Naive B cell (primary cell): ENCODE data around the gene TMUB2. TPM values are rescaled to one million over a fixed set of nuclear protein-coding genes. Genes with fewer than 3 reads are reported as not detected.

Experiments used
- ATAC-seq, 2 donors: fragments of 150-1000 bp; cut with Tn5 transposase; 2 replicates each; pipeline ENCODE4 v1.10.0; 2021; ENCODE audit warnings: low read depth in 2 of 2, mild to moderate bottlenecking in 2 of 2, moderate library complexity in 2 of 2
- DNase-seq: peaks from one replicate; pipeline ENCODE4 v3.0.0; 2022
- H3K27ac Mint-ChIP-seq, 6 donors: one replicate each; pipeline ENCODE4 v1.8.0; 2020 to 2022; ENCODE audit warnings: mild to moderate bottlenecking in 6 of 6, mixed read lengths in 6 of 6, moderate library complexity in 5 of 6, inconsistent platforms in 2 of 6
- H3K27me3 Mint-ChIP-seq, 3 donors: one replicate each; pipeline ENCODE4 v1.8.0; 2021 to 2022; ENCODE audit warnings: mixed read lengths in 3 of 3, mild to moderate bottlenecking in 1 of 3
- H3K36me3 Mint-ChIP-seq, 2 donors: one replicate each; pipeline ENCODE4 v1.8.0; 2020 to 2022; ENCODE audit warnings: mixed read lengths in 2 of 2, inconsistent platforms in 1 of 2, mild to moderate bottlenecking in 1 of 2
- H3K4me1 Mint-ChIP-seq, 3 donors: one replicate each; pipeline ENCODE4 v1.8.0; 2020 to 2022; ENCODE audit warnings: mixed read lengths in 3 of 3, inconsistent platforms in 1 of 3, mild to moderate bottlenecking in 1 of 3, moderate library complexity in 1 of 3
- H3K4me3 Mint-ChIP-seq, 8 donors: one replicate each; pipeline ENCODE4 v1.8.0; 2020 to 2022; ENCODE audit warnings: mild to moderate bottlenecking in 8 of 8, mixed read lengths in 8 of 8, moderate library complexity in 8 of 8, inconsistent platforms in 2 of 8
- H3K9me3 Mint-ChIP-seq, 7 donors: one replicate each; pipeline ENCODE4 v1.8.0; 2020 to 2022; ENCODE audit warnings: mixed read lengths in 7 of 7, mild to moderate bottlenecking in 5 of 7, inconsistent platforms in 2 of 7, moderate library complexity in 1 of 7
- polyA plus RNA-seq, 6 donors: library from polyadenylated mRNA; unstranded; fragments of 300-500 nt; fragmentation: Illumina TruSeq; gene quantifications; one replicate each; pipeline ENCODE4 v1.2.3, GENCODE V29; 2021; ENCODE audit warnings: low read depth in 6 of 6

Gene TMUB2
- polyA plus RNA-seq, 6 donors from 2014 or later, result 39.7 to 69.9 (median 44.8) TPM

DNA sequence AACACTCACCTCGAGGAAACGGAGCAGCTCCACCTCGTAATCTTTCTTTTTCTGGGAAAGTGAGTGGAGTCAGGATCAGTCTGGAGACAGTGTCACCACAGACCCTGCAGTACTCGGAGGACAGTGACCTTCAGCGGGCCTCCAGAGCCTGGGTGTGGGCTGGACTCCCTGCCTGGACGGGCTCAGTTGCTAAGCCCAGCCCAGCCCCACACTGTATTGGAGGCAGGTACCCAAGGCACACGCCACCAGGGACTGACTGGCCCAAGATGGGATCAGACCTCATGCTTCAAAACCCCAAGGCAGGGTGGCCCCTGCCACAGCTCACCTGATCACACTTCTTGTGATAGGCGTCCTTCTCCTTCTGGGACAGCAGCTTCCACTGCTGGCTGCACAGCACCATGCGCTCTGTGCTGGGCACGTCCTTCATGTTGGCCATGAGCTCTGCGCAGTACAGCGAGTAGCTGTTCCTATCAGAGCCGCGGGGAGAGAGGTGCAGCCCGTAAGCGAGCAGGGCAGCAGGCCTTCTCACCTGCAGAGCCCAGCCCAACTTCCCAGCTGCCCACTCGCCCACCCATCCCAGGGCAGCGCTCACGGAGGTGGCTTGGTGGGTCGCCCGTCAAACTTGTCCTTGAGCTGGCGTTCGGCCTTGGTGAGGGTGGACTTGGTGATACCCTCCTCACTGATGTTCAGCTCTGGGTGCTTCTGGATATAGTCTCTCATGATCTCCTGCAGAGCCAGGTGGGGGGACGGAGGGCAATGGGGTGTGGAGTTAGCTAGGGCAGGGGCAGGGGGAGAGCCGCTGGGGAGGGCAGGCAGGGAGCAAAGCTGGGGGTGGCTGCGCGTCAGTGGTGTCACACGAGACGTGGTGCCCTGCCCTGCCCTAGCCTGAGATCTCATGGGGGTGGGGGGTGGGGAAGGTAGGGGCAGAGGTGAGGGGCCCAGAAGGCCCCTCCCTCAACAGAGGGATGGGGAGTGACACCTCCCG, 24.8 kb downstream of the TMUB2 start:
- ATAC-seq, result no peak
- Mint-ChIP-seq H3K4me3 (peak overlapping the region in 1 of 8 donors; percentile 65), H3K9me3 (no peaks in the 10 kb centered on the region), H3K4me1 (peaks cover 44 to 67% (median 67%) of the 10 kb centered on the region in 3 donors), H3K36me3 (peaks cover 9 to 32% of the 10 kb centered on the region in 2 donors), H3K27me3 (no peaks in the 10 kb centered on the region), H3K27ac (peak overlapping the region in 4 of 6 donors; percentile 36 to 97 (median 74))
- DNase-seq, result no peak

GRCh38 chr17:44212507-44213402, 26.0 kb downstream of the TMUB2 start:
- peak overlapping the region in 4 of 6 donors; percentile 72 to 97 (median 78) for H3K27ac Mint-ChIP-seq
- no peak overlapping the region for H3K4me3 Mint-ChIP-seq
- ATAC-seq (no peak), DNase-seq (no peak)
- no peaks in the 10 kb centered on the region for H3K27me3 Mint-ChIP-seq
- no peaks in the 10 kb centered on the region for H3K9me3 Mint-ChIP-seq
- peaks cover 49 to 79% (median 78%) of the 10 kb centered on the region in 3 donors for H3K4me1 Mint-ChIP-seq
- peaks cover 14 to 25% of the 10 kb centered on the region in 2 donors for H3K36me3 Mint-ChIP-seq

- Mint-ChIP-seq H3K27ac (peak overlapping the region; percentile 80 to 99 (median 95)), H3K4me3 (peak overlapping the region in 5 of 8 donors; percentile 24 to 76 (median 59)), H3K27me3 (no peaks in the 10 kb centered on the region), H3K9me3 (no peaks in the 10 kb centered on the region), H3K4me1 (peaks cover 48 to 77% (median 76%) of the 10 kb centered on the region in 3 donors), H3K36me3 (peaks cover 10 to 24% of the 10 kb centered on the region in 2 donors)
- ATAC-seq, result no peak
- no peak for DNase-seq
These were observed 26.8 kb downstream of the TMUB2 start for GRCh38 chr17:44213403-44214229.

DNA sequence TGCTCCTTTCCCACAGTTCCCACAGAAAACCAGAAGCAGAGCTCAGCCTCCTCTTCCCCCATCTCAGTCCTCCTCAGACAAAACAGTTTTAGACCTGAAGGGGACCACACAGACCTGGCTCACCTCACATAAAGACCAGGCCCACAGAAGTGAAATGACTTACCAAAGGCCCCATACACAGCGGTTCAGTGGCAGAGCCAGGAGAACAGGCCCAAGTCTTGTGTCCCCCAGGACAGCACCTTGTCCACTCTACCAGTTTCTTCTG, 27.4 kb downstream of the TMUB2 start:
- H3K4me1 Mint-ChIP-seq, result peaks cover 47 to 77% (median 75%) of the 10 kb centered on the region in 3 donors
- H3K9me3 Mint-ChIP-seq, result no peaks in the 10 kb centered on the region
- peak overlapping the region; percentile 64 to 99 (median 95) for H3K27ac Mint-ChIP-seq
- ATAC-seq (no peak), DNase-seq (no peak)
- H3K27me3 Mint-ChIP-seq, result no peaks in the 10 kb centered on the region
- H3K4me3 Mint-ChIP-seq, result peak overlapping the region in 5 of 8 donors; percentile 42 to 76 (median 59)
- H3K36me3 Mint-ChIP-seq, result peaks cover 10 to 24% of the 10 kb centered on the region in 2 donors

DNA sequence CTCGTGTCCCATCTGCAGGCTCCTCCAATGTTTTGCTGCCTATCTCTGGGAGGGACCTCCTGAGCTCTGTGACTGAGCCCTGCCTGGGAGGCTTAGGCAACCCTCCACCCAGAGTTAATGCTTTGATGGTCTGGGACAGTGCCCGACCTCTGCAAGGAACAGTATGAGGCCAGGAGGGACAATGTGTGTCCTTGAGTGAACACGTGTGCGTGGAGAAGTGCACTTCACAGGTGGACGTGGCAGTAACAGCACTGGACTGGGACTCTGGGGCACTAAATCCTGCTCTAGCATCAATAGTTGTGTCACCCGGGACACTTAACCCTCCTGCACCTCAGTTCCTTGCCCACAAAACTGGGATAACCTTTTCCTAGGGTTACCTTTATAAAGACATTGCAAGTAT, 28.1 kb downstream of the TMUB2 start:
- H3K36me3 Mint-ChIP-seq, result peaks cover 10 to 24% of the 10 kb centered on the region in 2 donors
- DNase-seq, result no peak
- H3K27me3 Mint-ChIP-seq, result no peaks in the 10 kb centered on the region
- peak overlapping the region; percentile 80 to 98 (median 90) for H3K27ac Mint-ChIP-seq
- peak overlapping the region in 7 of 8 donors; percentile 19 to 96 (median 65) for H3K4me3 Mint-ChIP-seq
- H3K9me3 Mint-ChIP-seq, result no peaks in the 10 kb centered on the region
- H3K4me1 Mint-ChIP-seq, result peaks cover 47 to 70% (median 68%) of the 10 kb centered on the region in 3 donors
- no peak for ATAC-seq

DNA sequence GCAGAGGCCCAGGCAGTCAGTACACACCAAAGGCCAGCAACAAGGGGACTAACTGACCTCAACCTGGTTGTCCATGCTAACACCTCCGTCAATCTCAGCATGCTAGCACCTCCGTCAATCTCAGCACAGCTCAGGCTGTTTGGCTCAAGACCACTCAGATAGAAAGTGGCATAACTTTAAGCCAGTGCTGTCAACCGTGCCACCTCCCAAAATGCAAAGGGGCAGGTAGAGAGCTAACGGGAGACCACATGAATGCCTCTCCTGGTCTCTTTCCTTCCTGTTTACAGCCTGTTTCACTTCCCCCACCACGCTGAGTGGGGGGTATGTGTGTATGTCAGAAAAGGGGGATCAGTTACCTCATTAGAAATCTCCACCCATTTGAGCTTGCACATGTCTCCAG, 29.4 kb downstream of the TMUB2 start:
- H3K4me1 Mint-ChIP-seq, result peaks cover 42 to 64% (median 61%) of the 10 kb centered on the region in 3 donors
- peaks cover 10 to 24% of the 10 kb centered on the region in 2 donors for H3K36me3 Mint-ChIP-seq
- peak; percentile 87 for DNase-seq
- peak overlapping the region; percentile 90 to 98 (median 98) for H3K27ac Mint-ChIP-seq
- peak; percentile 52 to 57 for ATAC-seq
- H3K4me3 Mint-ChIP-seq, result peak overlapping the region; percentile 77 to 96 (median 90)
- no peaks in the 10 kb centered on the region for H3K27me3 Mint-ChIP-seq
- no peaks in the 10 kb centered on the region for H3K9me3 Mint-ChIP-seq

GRCh38 chr17:44216694-44217093, 29.9 kb downstream of the TMUB2 start:
- DNase-seq (no peak), ATAC-seq (no peak)
- H3K36me3 Mint-ChIP-seq, result peaks cover 10 to 24% of the 10 kb centered on the region in 2 donors
- H3K4me3 Mint-ChIP-seq, result peak overlapping the region; percentile 77 to 96 (median 90)
- no peaks in the 10 kb centered on the region for H3K27me3 Mint-ChIP-seq
- peak overlapping the region; percentile 90 to 98 (median 98) for H3K27ac Mint-ChIP-seq
- H3K4me1 Mint-ChIP-seq, result peaks cover 42 to 64% (median 60%) of the 10 kb centered on the region in 3 donors
- no peaks in the 10 kb centered on the region for H3K9me3 Mint-ChIP-seq

- Mint-ChIP-seq H3K4me1 (peaks cover 48 to 66% (median 63%) of the 10 kb centered on the region in 3 donors), H3K27me3 (no peaks in the 10 kb centered on the region), H3K4me3 (peak overlapping the region; percentile 77 to 96 (median 90)), H3K27ac (peak overlapping the region in 5 of 6 donors; percentile 82 to 98 (median 97)), H3K36me3 (peaks cover 10 to 24% of the 10 kb centered on the region in 2 donors), H3K9me3 (no peaks in the 10 kb centered on the region)
- DNase-seq (no peak), ATAC-seq (no peak)
These were observed 31.1 kb downstream of the TMUB2 start for GRCh38 chr17:44217738-44218343.

GRCh38 chr17:44218344-44219107, 31.8 kb downstream of the TMUB2 start:
- DNase-seq (peak; percentile 88), ATAC-seq (peak; percentile 22 to 38)
- H3K4me3 Mint-ChIP-seq, result peak overlapping the region; percentile 77 to 96 (median 91)
- H3K27me3 Mint-ChIP-seq, result no peaks in the 10 kb centered on the region
- peaks cover 10 to 23% of the 10 kb centered on the region in 2 donors for H3K36me3 Mint-ChIP-seq
- peak overlapping the region; percentile 78 to 98 (median 88) for H3K27ac Mint-ChIP-seq
- H3K4me1 Mint-ChIP-seq, result peaks cover 46 to 61% (median 60%) of the 10 kb centered on the region in 3 donors
- no peaks in the 10 kb centered on the region for H3K9me3 Mint-ChIP-seq

GRCh38 chr17:44219108-44219615, 32.4 kb downstream of the TMUB2 start:
- Mint-ChIP-seq H3K4me1 (peaks cover 40 to 54% (median 53%) of the 10 kb centered on the region in 3 donors), H3K4me3 (peak overlapping the region in 5 of 8 donors; percentile 15 to 91 (median 60)), H3K27ac (no peak overlapping the region), H3K27me3 (no peaks in the 10 kb centered on the region), H3K36me3 (peaks cover 10 to 17% of the 10 kb centered on the region in 2 donors), H3K9me3 (no peaks in the 10 kb centered on the region)
- ATAC-seq, result peak; percentile 41 to 46
- DNase-seq, result peak; percentile 80

- H3K4me1 Mint-ChIP-seq, result peaks cover 34 to 49% (median 48%) of the 10 kb centered on the region in 3 donors
- H3K27me3 Mint-ChIP-seq, result no peaks in the 10 kb centered on the region
- H3K27ac Mint-ChIP-seq, result peak within 1 kb of the TSS; percentile 76 to 98 (median 96)
- peak within 1 kb of the TSS; percentile 91 to 100 (median 96) for H3K4me3 Mint-ChIP-seq
- H3K9me3 Mint-ChIP-seq, result no peaks in the 10 kb centered on the region
- H3K36me3 Mint-ChIP-seq, result peaks cover 10 to 11% of the 10 kb centered on the region in 2 donors
- DNase-seq (peak; percentile 66), ATAC-seq (peak; percentile 34 to 35)
These were observed 32.9 kb downstream of the TMUB2 start, which contains the start of gene UBTF for GRCh38 chr17:44219616-44220212. UBTF (minus strand) TSS chr17:44219675; CDS start chr17:44218229, 1,446 bp downstream.
